ENCODE data around the gene ANO1.

Gene ANO1

GRCh38 chr11:70043482-70043881 is 34.6 kb upstream of the ANO1 start:
- TF ChIP-seq CTCF (conservative IDR thresholded peaks at IDR 0.05): no peak
- TF ChIP-seq ZFX (IDR thresholded peaks at IDR 0.05): no peak

GRCh38 chr11:70046089-70046488 is 32.0 kb upstream of the ANO1 start:
- TF ChIP-seq ZFX (IDR thresholded peaks at IDR 0.05) (no peak), CTCF (conservative IDR thresholded peaks at IDR 0.05) (no peak)

More at GRCh38 chr11:70043482-70043881, 34.6 kb upstream of the ANO1 start:
- H3K27ac ChIP-seq: no peak overlapping the region

GRCh38 chr11:70048279-70049024 is 29.7 kb upstream of the ANO1 start:
- H3K27ac ChIP-seq: no peak overlapping the region
- peak; percentile 84 for TF ChIP-seq CTCF (conservative IDR thresholded peaks at IDR 0.05)
- TF ChIP-seq ZFX (IDR thresholded peaks at IDR 0.05): no peak

More at GRCh38 chr11:70046089-70046488, 32.0 kb upstream of the ANO1 start:
- no peak overlapping the region for H3K27ac ChIP-seq

- H3K27ac ChIP-seq: no peak overlapping the region
- TF ChIP-seq ZFX (IDR thresholded peaks at IDR 0.05) (no peak), CTCF (conservative IDR thresholded peaks at IDR 0.05) (no peak)
These were observed 29.1 kb upstream of the ANO1 start for GRCh38 chr11:70049045-70049444.

GRCh38 chr11:70050243-70050642 is 27.9 kb upstream of the ANO1 start:
- no peak overlapping the region for H3K27ac ChIP-seq
- TF ChIP-seq ZFX (IDR thresholded peaks at IDR 0.05) (no peak), CTCF (conservative IDR thresholded peaks at IDR 0.05) (no peak)

- TF ChIP-seq ZFX (IDR thresholded peaks at IDR 0.05) (no peak), CTCF (conservative IDR thresholded peaks at IDR 0.05) (no peak)
- H3K27ac ChIP-seq: no peak overlapping the region
These were observed 24.1 kb upstream of the ANO1 start for GRCh38 chr11:70054004-70054403.

GRCh38 chr11:70055444-70055843 is 22.7 kb upstream of the ANO1 start:
- H3K27ac ChIP-seq: no peak overlapping the region
- TF ChIP-seq CTCF (conservative IDR thresholded peaks at IDR 0.05) (no peak), ZFX (IDR thresholded peaks at IDR 0.05) (no peak)
